Osteoblast (primary cell): ENCODE data around the gene PLCB2. TPM values are rescaled to one million over a fixed set of nuclear protein-coding genes. Genes with fewer than 3 reads are reported as not detected.
A peak's percentile ranks its signal among the peaks of the same experiment; 100 is the strongest.

Experiments used
- DNase-seq: peaks from one replicate; pipeline ENCODE4 v3.0.0; 2011; ENCODE audit warnings: low spot score, mixed read lengths; ENCODE audit not compliant: insufficient read length; ENCODE audit errors: missing footprints
- H2AFZ ChIP-seq: 2 replicates; pipeline ENCODE4 v1.6.0; 2011; ENCODE audit warnings: mild to moderate bottlenecking, low read length
- H3K27ac ChIP-seq: 2 replicates; pipeline ENCODE4 v1.5.1; 2011; ENCODE audit warnings: mild to moderate bottlenecking, low read depth, low read length, moderate library complexity
- H3K27me3 ChIP-seq: 2 replicates; pipeline ENCODE4 v1.6.0; 2012; ENCODE audit warnings: mild to moderate bottlenecking, control low read depth, inconsistent platforms, low read length, moderate library complexity; ENCODE audit not compliant: insufficient read depth
- H3K36me3 ChIP-seq: 2 replicates; pipeline ENCODE4 v1.5.1; 2011; ENCODE audit warnings: mild to moderate bottlenecking, low read length, control low read depth, moderate library complexity; ENCODE audit not compliant: insufficient read depth
- H3K4me1 ChIP-seq: 2 replicates; pipeline ENCODE4 v1.5.1; 2011; ENCODE audit warnings: mild to moderate bottlenecking, low read length, control low read depth, moderate library complexity; ENCODE audit not compliant: insufficient read depth
- H3K4me2 ChIP-seq: 2 replicates; pipeline ENCODE4 v1.6.0; 2011; ENCODE audit warnings: mild to moderate bottlenecking, low read length; ENCODE audit not compliant: insufficient read depth
- H3K4me3 ChIP-seq: fragments of 200-600 bp; sonication (generic); 3 replicates; pipeline ENCODE4 v1.5.1; 2012; ENCODE audit warnings: mild to moderate bottlenecking, low read length, inconsistent platforms; ENCODE audit not compliant: insufficient read depth
- H3K79me2 ChIP-seq: 2 replicates; pipeline ENCODE4 v1.6.0; 2012; ENCODE audit warnings: mild to moderate bottlenecking, low read length, control low read depth, inconsistent platforms; ENCODE audit not compliant: insufficient read depth
- H3K9me3 ChIP-seq: 2 replicates; pipeline ENCODE4 v1.5.1; 2011; ENCODE audit warnings: low read depth, low read length, control low read depth
- H4K20me1 ChIP-seq: 2 replicates; pipeline ENCODE4 v1.6.0; 2012; ENCODE audit warnings: mild to moderate bottlenecking, low read length, control low read depth; ENCODE audit not compliant: insufficient read depth
- CTCF ChIP-seq: IDR thresholded peaks from 2 replicates; pipeline ENCODE4 v1.5.1; 2011; ENCODE audit warnings: mild to moderate bottlenecking, low read depth, low read length, moderate library complexity; ENCODE audit errors: extremely low read depth
- total RNA-seq: library from RNA; depleted of rRNA; stranded (reverse); fragments of >200 nt; gene quantifications from 2 replicates; pipeline ENCODE4 v1.2.3, GENCODE V29; 2012

PLCB2 gene
- total RNA-seq, 1 donor, result under 0.01 TPM

- no peak overlapping the region for H3K27ac ChIP-seq
- H3K27me3 ChIP-seq, result peaks cover 18% of the 10 kb centered on the region
- no peak for TF ChIP-seq CTCF
- no peak overlapping the region for H2AFZ ChIP-seq
- peak overlapping the region; percentile 37 for H3K4me2 ChIP-seq
- H3K4me3 ChIP-seq, result no peak overlapping the region
- no peaks in the 10 kb centered on the region for H3K9me3 ChIP-seq
- H4K20me1 ChIP-seq, result no peaks in the 10 kb centered on the region
- peaks cover 17% of the 10 kb centered on the region for H3K4me1 ChIP-seq
- no peaks in the 10 kb centered on the region for H3K79me2 ChIP-seq
- H3K36me3 ChIP-seq, result no peaks in the 10 kb centered on the region
- peak; percentile 93 for DNase-seq
Observed at GRCh38 chr15:40314723-40315276, 7.1 kb upstream of the PLCB2 start.

DNA sequence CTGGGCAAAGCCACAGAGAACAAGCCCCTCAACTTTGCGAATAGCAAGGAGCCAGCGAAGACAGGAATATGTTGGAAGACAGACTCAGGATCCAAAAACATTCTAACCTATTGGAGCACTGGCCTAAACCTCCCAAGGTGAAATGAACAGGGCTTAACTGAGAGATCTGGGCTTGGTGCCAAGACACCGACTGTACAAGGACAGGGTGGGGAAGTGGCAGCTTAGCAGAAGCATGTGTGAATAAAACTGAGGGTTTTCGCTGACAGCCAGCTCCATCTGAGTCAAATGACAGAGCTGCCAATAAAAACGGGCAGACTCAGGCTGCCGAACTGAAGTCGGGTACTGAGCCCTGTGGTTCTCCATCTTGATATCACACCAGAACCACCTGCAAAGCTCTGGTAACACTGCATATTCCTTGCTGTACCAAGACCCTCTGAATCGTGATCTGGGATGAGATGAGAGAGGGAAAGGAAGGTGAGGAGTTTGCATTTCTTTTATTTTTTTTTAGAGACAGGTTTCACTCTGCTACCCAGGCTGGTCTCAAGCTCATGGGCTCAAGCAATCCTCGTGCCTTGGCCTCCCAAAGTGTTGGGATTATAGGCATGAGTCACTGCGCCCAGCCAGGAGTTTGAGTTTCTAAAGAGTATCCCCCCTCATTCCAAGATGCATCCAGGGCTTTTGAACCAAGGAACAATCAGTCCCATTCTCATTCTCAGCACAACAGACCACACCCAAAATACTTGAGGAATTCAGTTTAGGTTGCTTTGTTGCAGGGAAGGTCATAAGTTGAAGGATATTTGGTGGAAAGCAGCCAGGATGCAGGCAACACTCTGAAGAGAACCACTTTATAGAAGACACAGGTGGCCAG is 6.0 kb upstream of the PLCB2 start:
- Histone ChIP-seq H2AFZ (no peak overlapping the region), H4K20me1 (no peaks in the 10 kb centered on the region), H3K27ac (no peak overlapping the region), H3K36me3 (no peaks in the 10 kb centered on the region), H3K9me3 (no peaks in the 10 kb centered on the region), H3K4me3 (no peak overlapping the region), H3K79me2 (no peaks in the 10 kb centered on the region), H3K4me1 (peaks cover 17% of the 10 kb centered on the region), H3K27me3 (peaks cover 18% of the 10 kb centered on the region), H3K4me2 (peak overlapping the region; percentile 11)
- DNase-seq, result peak; percentile 93
- TF ChIP-seq CTCF, result no peak

DNA sequence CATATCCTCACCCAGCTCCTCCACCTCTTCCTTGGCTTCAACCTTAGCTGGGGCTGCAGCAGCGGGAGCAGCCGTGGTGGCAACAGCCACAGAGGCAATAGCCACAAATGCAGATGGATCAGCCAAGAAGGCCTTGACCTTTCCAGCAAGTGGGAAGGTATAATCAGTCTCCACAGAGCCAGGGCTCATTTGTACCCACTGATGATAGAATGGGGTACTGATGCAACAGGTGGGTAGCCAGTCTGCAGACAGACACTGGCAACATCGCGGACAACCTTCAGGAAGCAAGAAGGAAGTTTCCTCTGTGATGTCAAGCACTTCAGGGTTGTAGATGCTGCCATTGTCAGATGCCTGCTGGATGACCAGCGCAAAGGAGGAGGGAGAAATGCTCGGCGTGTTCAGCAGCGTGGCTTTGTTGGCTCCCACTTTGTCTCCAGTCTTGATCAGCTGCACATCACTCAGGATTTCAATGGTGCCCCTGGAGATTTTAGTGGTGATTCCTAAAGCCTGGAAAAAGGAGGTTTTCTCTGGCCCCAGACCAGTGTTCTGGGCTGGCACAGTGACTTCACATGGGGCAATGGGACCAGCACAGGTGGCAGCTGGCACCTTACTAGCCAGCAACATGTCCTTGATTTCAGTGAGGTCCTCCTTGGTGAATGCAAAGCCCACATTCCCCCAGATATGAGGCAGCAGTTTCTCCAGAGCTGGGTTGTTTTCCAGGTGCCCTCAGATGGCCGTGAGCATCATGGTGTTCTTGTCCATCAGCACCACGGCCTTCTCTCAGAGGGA is 4.8 kb upstream of the PLCB2 start:
- H3K27me3 ChIP-seq, result peaks cover 18% of the 10 kb centered on the region
- no peak overlapping the region for H3K27ac ChIP-seq
- no peaks in the 10 kb centered on the region for H3K9me3 ChIP-seq
- no peaks in the 10 kb centered on the region for H4K20me1 ChIP-seq
- no peak overlapping the region for H3K4me3 ChIP-seq
- no peaks in the 10 kb centered on the region for H3K79me2 ChIP-seq
- no peak for TF ChIP-seq CTCF
- H3K4me2 ChIP-seq, result no peak overlapping the region
- no peak for DNase-seq
- peaks cover 17% of the 10 kb centered on the region for H3K4me1 ChIP-seq
- no peaks in the 10 kb centered on the region for H3K36me3 ChIP-seq
- no peak overlapping the region for H2AFZ ChIP-seq

DNA sequence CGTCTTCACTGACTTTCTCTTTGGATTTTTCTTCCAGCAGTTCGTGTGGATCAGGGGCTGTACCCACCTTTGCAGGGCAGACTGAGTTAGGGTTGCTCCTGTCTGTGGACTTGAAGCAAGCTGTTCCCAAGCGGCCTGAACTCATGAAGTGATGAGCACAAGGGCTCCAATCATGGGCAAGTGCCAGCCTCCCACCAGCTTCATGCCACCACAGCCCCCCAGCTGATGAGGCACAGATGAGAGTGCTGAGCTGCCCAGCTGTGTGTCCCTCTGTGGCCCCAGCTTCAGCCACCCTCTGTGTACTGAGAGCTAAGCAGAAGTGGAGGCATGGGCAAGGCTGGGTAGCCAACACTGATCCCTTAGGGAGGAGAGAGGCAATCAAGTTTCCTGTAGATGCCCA is 3.3 kb upstream of the PLCB2 start:
- H3K36me3 ChIP-seq, result no peaks in the 10 kb centered on the region
- H4K20me1 ChIP-seq, result no peaks in the 10 kb centered on the region
- no peaks in the 10 kb centered on the region for H3K79me2 ChIP-seq
- H3K4me3 ChIP-seq, result no peak overlapping the region
- H3K27ac ChIP-seq, result no peak overlapping the region
- H3K4me2 ChIP-seq, result no peak overlapping the region
- H2AFZ ChIP-seq, result no peak overlapping the region
- no peak for TF ChIP-seq CTCF
- H3K9me3 ChIP-seq, result no peaks in the 10 kb centered on the region
- no peak for DNase-seq
- peaks cover 17% of the 10 kb centered on the region for H3K4me1 ChIP-seq
- peaks cover 23% of the 10 kb centered on the region for H3K27me3 ChIP-seq
